GM19467 (cell line): Measurements from ENCODE around the gene ZC3H13.

Experiments used
- ATAC-seq: cut with Tn5 transposase; IDR thresholded peaks from one replicate; pipeline ENCODE4 v1.9.1; 2021; ENCODE audit warnings: mild to moderate bottlenecking, moderate library complexity; ENCODE audit not compliant: unreplicated experiment

Gene ZC3H13

DNA sequence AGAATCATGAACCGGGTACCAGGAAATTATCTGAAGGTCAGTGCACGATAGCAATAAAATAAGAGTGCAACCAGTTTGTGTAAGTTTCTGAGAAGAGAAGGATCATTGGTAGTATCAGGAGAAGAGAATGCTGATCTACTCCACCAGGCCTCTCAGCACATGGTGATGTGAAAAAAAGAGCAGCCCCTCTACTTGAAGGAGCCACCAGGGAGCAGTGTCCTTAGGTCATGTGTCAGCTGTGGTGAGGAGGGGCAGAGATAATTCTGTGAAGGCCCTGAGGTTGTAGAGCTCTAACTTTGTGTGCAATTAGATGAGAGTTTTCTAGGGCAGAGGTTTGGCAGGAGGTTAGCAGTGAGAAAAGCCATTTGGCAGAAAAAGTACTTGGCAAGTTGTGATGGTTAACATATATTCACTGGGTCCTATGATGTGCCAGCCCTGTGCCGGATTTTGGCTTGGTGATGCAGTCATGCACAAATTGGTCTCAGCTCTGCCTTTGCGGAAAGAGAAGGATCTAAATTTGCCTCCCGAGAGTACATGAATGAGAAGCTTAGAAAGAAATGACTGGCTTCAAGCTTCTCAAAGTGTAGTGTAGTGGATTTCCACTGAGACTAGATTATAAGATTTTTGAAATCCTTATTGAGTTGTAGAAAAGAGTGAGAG lies 19.2 kb upstream of the ZC3H13 start:
- peak; percentile 61 for ATAC-seq

GRCh38 chr13:46063292-46063691 lies 10.7 kb upstream of the ZC3H13 start:
- ATAC-seq = no peak

DNA sequence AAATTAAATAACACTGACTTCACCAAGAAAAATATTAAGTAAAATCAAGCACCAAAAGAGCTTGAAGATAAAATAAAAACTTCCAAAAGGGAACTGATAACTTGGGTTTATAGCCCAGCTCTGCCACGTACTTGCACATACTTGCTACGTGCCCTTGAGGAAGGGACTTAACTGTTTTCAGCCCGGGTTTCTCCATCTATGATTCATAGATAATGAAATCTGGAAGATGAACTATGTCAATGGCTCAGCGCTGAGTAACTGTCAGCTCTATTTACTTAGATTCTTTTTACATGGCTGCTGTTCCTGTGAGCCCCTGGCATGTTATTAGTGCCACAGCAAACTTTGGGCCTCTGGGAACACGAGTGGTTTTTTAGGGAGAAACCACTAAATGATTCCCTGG lies 9.6 kb upstream of the ZC3H13 start:
- ATAC-seq = no peak

DNA sequence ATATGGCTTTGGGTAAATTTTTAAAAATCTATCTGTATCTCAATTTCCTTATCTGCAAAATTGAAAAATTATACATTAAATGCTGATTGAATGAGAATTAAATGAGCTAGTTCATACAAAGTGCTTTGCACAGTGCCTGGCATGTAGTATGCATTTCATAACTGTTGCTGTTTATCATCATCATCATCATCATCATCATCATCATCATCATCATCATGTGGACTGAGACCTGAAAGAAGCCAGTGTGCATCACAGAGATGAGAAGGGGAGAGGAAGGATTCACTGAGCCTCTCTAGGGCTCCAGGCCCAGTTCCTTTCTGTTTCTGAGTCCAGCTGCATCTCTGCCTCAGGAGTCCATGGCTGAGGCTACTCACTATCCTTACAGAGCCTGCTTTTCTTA lies 6.9 kb upstream of the ZC3H13 start:
- ATAC-seq = no peak

GRCh38 chr13:46058268-46058667 lies 5.7 kb upstream of the ZC3H13 start:
- ATAC-seq = no peak

- no peak for ATAC-seq
Observed at GRCh38 chr13:46057256-46058015, 4.9 kb upstream of the ZC3H13 start.

DNA sequence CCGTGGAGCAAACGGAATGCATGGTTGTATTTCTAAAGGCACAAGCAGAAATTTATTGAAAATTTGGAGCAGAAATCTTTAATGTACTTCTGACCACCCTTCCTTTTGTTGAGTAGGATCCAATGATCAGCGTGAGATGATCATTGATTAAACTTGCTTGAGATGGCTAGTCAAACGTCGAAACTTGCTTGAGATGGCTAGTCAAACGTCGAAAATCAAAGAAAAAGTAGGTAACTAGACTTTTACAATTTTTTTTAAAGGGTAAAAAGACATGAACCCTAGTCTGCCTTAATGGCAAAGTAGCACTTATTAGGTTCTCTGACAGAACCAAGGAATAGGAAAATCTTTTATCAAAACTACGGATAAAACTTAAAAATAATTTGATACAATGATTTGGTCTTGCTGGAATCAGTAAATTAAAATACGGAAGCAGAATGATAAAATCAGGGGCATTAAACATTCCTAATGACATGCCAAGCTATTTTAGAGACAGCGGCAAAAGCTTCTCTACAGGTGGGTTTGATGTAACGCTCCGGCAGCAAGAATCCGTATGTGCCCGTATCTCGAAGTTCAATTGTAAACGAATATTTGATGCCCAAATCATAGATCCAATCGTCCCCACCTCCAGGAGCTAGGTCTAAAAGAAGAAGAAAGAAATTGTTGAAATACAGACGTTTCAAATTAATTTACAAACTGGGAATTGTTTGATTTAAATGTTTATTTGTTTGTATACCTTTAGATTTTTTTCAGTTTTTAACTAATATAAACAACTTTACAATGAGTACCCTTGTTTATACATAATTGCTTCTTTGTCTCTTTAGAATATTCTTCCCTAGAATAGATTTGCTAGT lies 841 bp upstream of the ZC3H13 start:
- ATAC-seq = no peak

DNA sequence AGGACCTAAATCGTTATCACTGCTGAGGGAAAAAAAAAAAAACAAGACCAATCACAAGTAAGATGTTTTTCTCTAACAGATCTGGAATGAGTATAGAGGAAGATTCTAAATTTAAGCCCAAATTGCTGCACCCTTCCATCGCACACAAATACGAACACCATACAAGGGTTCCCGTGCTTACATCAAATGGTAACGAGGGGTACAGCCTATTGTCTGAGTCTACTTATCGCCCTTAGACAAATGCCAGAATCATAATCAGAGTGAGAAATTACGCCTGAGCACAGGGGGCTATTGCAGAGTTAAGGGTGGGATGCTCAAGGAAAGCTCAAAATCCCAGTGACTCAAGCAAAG lies 603 bp downstream of the ZC3H13 start:
- no peak for ATAC-seq

- no peak for ATAC-seq
Observed at GRCh38 chr13:46050771-46051170, 1.8 kb downstream of the ZC3H13 start.

DNA sequence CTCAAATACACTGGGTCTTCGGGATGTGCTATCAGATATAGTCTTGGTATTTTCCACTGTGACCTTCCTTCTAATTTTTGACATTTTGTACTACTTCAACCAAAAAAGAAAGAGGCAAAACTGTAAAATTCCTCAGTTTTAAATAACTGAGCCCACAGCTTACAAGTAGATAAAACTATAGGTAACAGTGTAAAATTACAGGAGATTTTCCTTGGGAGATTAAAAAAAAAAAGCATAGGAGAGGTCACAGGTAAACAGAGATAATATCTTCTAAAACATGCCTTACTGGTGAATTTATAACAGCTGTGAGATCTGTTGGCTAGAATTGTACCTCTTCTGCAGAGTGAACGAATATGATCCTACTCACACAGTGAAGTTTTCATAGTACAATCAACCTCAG lies 7.1 kb downstream of the ZC3H13 start:
- ATAC-seq = no peak

GRCh38 chr13:46043647-46044046 lies 8.9 kb downstream of the ZC3H13 start:
- ATAC-seq = no peak

GRCh38 chr13:46041419-46041839 lies 11.1 kb downstream of the ZC3H13 start:
- ATAC-seq = no peak

- ATAC-seq = no peak
Observed at GRCh38 chr13:46040763-46041162, 11.8 kb downstream of the ZC3H13 start.

- ATAC-seq = no peak
Observed at GRCh38 chr13:46039411-46040182, 12.9 kb downstream of the ZC3H13 start.

GRCh38 chr13:46038296-46038695 lies 14.2 kb downstream of the ZC3H13 start:
- no peak for ATAC-seq

- no peak for ATAC-seq
Observed at GRCh38 chr13:46035066-46035465, 17.5 kb downstream of the ZC3H13 start.

- no peak for ATAC-seq
Observed at GRCh38 chr13:46032341-46032740, 20.2 kb downstream of the ZC3H13 start.

DNA sequence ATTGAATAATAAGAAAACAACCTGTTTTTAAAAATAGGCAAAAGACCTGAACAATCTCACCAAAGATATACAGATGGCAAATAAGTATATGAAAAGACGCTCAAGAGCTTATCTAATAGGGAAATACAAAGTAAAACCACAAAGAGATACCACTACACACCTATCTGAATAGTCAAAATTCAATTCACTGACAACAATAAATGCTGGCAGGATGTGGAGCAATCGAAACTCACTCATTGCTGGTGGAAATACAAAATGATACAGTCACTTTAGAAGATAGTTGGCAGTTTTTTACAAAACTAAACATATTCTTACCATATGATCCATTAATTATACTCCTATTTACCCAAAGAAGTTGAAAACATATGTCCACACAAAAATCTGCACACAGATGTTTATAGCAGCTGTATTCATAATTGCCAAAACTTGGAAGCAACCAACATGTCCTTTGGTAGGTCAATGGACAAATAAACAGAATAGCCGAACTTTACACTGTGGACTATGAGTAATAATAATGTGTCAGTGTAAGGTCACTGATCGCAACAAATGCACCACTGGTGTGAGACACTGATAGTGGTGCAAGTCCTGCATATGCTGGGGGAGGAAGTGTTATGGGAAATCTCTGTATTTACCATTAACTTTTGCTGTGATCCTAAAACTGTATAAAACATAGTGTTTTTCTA lies 20.8 kb downstream of the ZC3H13 start:
- no peak for ATAC-seq

- ATAC-seq = no peak
Observed at GRCh38 chr13:46025157-46025556, 27.4 kb downstream of the ZC3H13 start.

- no peak for ATAC-seq
Observed at GRCh38 chr13:46022481-46022880, 30.1 kb downstream of the ZC3H13 start.
